Glutamatergic neuron (in vitro differentiated cells): ENCODE results near the gene PACRG. TPM values are rescaled to one million over a fixed set of nuclear protein-coding genes. Genes with fewer than 3 reads are reported as not detected.

Experiments used
- DNase-seq: peaks from one replicate; pipeline ENCODE4 v3.0.0; 2022
- H3K27ac Mint-ChIP-seq: one replicate; pipeline ENCODE4 v1.8.0; 2020; ENCODE audit warnings: mild to moderate bottlenecking, mixed read lengths, inconsistent platforms; ENCODE audit not compliant: unreplicated experiment
- H3K27me3 Mint-ChIP-seq: one replicate; pipeline ENCODE4 v1.8.0; 2020; ENCODE audit warnings: mild to moderate bottlenecking, moderate library complexity, mixed read lengths, inconsistent platforms; ENCODE audit not compliant: unreplicated experiment
- H3K36me3 Mint-ChIP-seq: one replicate; pipeline ENCODE4 v1.8.0; 2020; ENCODE audit warnings: mild to moderate bottlenecking, mixed read lengths, inconsistent platforms; ENCODE audit not compliant: unreplicated experiment
- H3K4me1 Mint-ChIP-seq: one replicate; pipeline ENCODE4 v1.8.0; 2020; ENCODE audit warnings: mild to moderate bottlenecking, low read depth, mixed read lengths, inconsistent platforms; ENCODE audit not compliant: unreplicated experiment
- H3K4me3 Mint-ChIP-seq: one replicate; pipeline ENCODE4 v1.8.0; 2020; ENCODE audit warnings: mild to moderate bottlenecking, mixed read lengths, inconsistent platforms; ENCODE audit not compliant: unreplicated experiment
- H3K9me3 Mint-ChIP-seq: one replicate; pipeline ENCODE4 v1.8.0; 2020; ENCODE audit warnings: mild to moderate bottlenecking, moderate library complexity, mixed read lengths, inconsistent platforms; ENCODE audit not compliant: unreplicated experiment
- CTCF ChIP-seq: fragments of 200-600 bp; sonication (generic); IDR thresholded peaks from one replicate; pipeline ENCODE4 v1.5.0; 2021; ENCODE audit not compliant: partially characterized antibody, unreplicated experiment
- total RNA-seq: library from RNA; stranded (reverse); fragmentation: NEBNext Ultra II Directional; extraction: Animal tissue kit (Norgen Biotek cat#: 25700); gene quantifications from one replicate; pipeline ENCODE4 v1.2.1, GENCODE V29; 2021; ENCODE audit not compliant: unreplicated experiment

Gene PACRG
- total RNA-seq, 1 donor from 2014 or later: not detected

- peaks cover 9% of the 10 kb centered on the region for H3K36me3 Mint-ChIP-seq
Observed at GRCh38 chr6:163173741-163174140, 446.0 kb downstream of the PACRG start.

DNA sequence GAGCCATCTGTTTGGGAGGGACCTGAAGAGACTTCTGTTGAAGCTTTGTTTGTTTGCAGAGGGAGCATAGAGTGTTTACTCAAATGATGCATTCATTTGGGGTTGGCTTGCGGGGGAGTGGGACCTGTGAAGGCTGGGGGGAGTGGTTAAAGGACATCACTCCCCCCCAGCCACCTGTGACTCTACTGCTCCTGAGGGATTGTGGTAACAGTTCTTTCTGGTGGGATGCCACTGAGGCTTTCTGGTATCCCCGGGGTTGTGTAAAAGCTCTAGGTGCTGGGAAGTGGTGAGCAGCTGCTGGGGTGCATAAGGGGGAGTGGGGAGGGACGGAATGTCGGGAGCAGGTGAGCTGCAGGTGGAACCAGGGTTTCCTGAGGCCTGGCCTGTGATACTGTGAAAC is 447.5 kb downstream of the PACRG start:
- TF ChIP-seq CTCF: no peak
- H3K27ac Mint-ChIP-seq: no peak overlapping the region
- no peak for DNase-seq
- H3K4me3 Mint-ChIP-seq: no peak overlapping the region
- no peaks in the 10 kb centered on the region for H3K9me3 Mint-ChIP-seq
- H3K4me1 Mint-ChIP-seq: peaks cover 7% of the 10 kb centered on the region
- H3K27me3 Mint-ChIP-seq: peaks cover 2% of the 10 kb centered on the region
- peaks cover 4% of the 10 kb centered on the region for H3K36me3 Mint-ChIP-seq

More at GRCh38 chr6:163173741-163174140, 446.0 kb downstream of the PACRG start:
- Mint-ChIP-seq H3K27me3 (peaks cover 5% of the 10 kb centered on the region), H3K4me3 (no peak overlapping the region), H3K27ac (no peak overlapping the region), H3K9me3 (peaks cover 4% of the 10 kb centered on the region), H3K4me1 (peaks cover 7% of the 10 kb centered on the region)
- no peak for TF ChIP-seq CTCF
- no peak for DNase-seq

- Mint-ChIP-seq H3K9me3 (no peaks in the 10 kb centered on the region), H3K4me3 (no peak overlapping the region), H3K4me1 (peaks cover 7% of the 10 kb centered on the region), H3K36me3 (no peaks in the 10 kb centered on the region), H3K27me3 (no peaks in the 10 kb centered on the region), H3K27ac (no peak overlapping the region)
- DNase-seq: no peak
- TF ChIP-seq CTCF: no peak
Observed at GRCh38 chr6:163176097-163176496, 448.3 kb downstream of the PACRG start.

DNA sequence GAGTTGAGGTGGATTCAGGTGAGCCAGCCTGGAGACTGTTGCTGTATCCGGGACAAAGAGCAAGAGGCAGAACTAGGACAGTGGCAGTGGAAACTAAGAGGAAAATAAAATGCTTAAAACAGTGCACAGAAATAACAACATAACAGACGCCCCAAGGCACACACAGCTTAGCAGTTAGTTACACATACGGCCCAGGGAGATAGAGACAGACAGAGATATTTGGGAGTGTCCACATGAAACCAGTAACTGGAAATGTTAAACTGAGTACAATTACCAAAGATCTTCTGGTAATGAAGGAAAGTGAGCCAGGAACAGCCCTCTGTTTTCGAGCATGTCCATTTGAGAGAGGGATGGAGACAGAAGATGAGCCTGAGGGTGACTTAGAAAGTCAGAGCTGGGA is 449.2 kb downstream of the PACRG start:
- no peaks in the 10 kb centered on the region for H3K27me3 Mint-ChIP-seq
- H3K4me3 Mint-ChIP-seq: no peak overlapping the region
- H3K27ac Mint-ChIP-seq: no peak overlapping the region
- DNase-seq: no peak
- peaks cover 13% of the 10 kb centered on the region for H3K4me1 Mint-ChIP-seq
- H3K36me3 Mint-ChIP-seq: no peaks in the 10 kb centered on the region
- no peaks in the 10 kb centered on the region for H3K9me3 Mint-ChIP-seq
- TF ChIP-seq CTCF: no peak

DNA sequence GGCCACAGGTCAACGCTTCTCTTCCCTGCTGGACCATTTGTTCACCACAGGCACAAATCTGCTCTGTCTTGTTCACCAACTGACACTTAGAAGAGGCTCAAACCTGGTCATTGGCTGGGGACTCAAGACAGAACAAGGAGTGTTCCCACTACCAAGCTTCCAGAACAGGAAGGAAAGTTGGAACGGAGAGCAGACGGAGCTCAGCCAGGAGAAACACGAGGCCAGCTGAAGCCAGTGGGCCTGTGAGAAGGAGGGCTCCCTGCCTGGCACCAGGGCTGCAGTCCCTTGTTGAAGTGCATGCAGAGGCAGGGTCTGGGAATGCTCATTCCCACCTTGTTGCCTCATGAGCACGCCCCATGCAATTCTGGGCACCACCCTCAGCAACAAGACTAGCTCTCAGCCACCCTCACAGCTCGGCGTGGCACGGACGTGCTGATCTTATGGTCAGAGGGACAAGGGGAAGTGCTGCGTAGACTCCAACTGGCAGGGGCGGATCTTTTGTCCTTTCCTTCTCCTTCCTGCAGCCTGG is 450.2 kb downstream of the PACRG start:
- DNase-seq: no peak
- no peaks in the 10 kb centered on the region for H3K27me3 Mint-ChIP-seq
- H3K9me3 Mint-ChIP-seq: no peaks in the 10 kb centered on the region

More for the DNA sequence above, 450.2 kb downstream of the PACRG start:
- H3K4me1 Mint-ChIP-seq: peaks cover 16% of the 10 kb centered on the region
- H3K36me3 Mint-ChIP-seq: no peaks in the 10 kb centered on the region
- H3K27ac Mint-ChIP-seq: no peak overlapping the region
- no peak overlapping the region for H3K4me3 Mint-ChIP-seq
- no peak for TF ChIP-seq CTCF
